ENCODE measurements around the gene UMOD.
A peak's percentile ranks its signal among the peaks of the same experiment; 100 is the strongest.

Gene UMOD

GRCh38 chr16:20364051-20364450 is 11.5 kb upstream of the UMOD start:
- Histone ChIP-seq H3K27ac (replicated peaks) (no peak overlapping the region), H3K27me3 (ENCODE audit: insufficient read depth, poor library complexity, severe bottlenecking) (no peaks in the 10 kb centered on the region), H3K4me3 (replicated peaks; ENCODE audit: insufficient read depth, low read length) (no peak overlapping the region)
- no peak for DNase-seq (ENCODE audit: low read depth in 1 of 2, low spot score in 1 of 2)
- TF ChIP-seq SPI1 (IDR thresholded peaks at IDR 0.05; ENCODE audit: borderline replicate concordance, low read depth) (no peak), CTCF (IDR thresholded peaks at IDR 0.05; ENCODE audit: insufficient read depth, low read length) (no peak), REST (IDR thresholded peaks at IDR 0.05; ENCODE audit: insufficient replicate concordance, low read depth) (no peak), GABPA (IDR thresholded peaks at IDR 0.05; ENCODE audit: low read depth) (no peak), POLR2AphosphoS5 (IDR thresholded peaks at IDR 0.05; ENCODE audit: low read depth) (no peak)

- no peak for TF ChIP-seq GABPA (IDR thresholded peaks at IDR 0.05; ENCODE audit: low read depth)
- no peak for TF ChIP-seq POLR2AphosphoS5 (IDR thresholded peaks at IDR 0.05; ENCODE audit: low read depth)
- no peak for TF ChIP-seq SPI1 (IDR thresholded peaks at IDR 0.05; ENCODE audit: borderline replicate concordance, low read depth)
- TF ChIP-seq REST (IDR thresholded peaks at IDR 0.05; ENCODE audit: insufficient replicate concordance, low read depth), result no peak
- no peak for TF ChIP-seq CTCF (IDR thresholded peaks at IDR 0.05; ENCODE audit: insufficient read depth, low read length)
- H3K27me3 ChIP-seq (ENCODE audit: insufficient read depth, poor library complexity, severe bottlenecking), result no peaks in the 10 kb centered on the region
Observed at GRCh38 chr16:20363191-20363590, 10.7 kb upstream of the UMOD start.

GRCh38 chr16:20359997-20360396 is 7.5 kb upstream of the UMOD start:
- no peaks in the 10 kb centered on the region for H3K27me3 ChIP-seq (ENCODE audit: insufficient read depth, poor library complexity, severe bottlenecking)
- no peak overlapping the region for H3K4me3 ChIP-seq (replicated peaks; ENCODE audit: insufficient read depth, low read length)
- H3K27ac ChIP-seq (replicated peaks), result no peak overlapping the region
- no peak for DNase-seq (ENCODE audit: low read depth in 1 of 2, low spot score in 1 of 2)
- TF ChIP-seq SPI1 (IDR thresholded peaks at IDR 0.05; ENCODE audit: borderline replicate concordance, low read depth), result no peak
- no peak for TF ChIP-seq GABPA (IDR thresholded peaks at IDR 0.05; ENCODE audit: low read depth)
- peak; percentile 1 for TF ChIP-seq CTCF (IDR thresholded peaks at IDR 0.05; ENCODE audit: insufficient read depth, low read length)
- no peak for TF ChIP-seq POLR2AphosphoS5 (IDR thresholded peaks at IDR 0.05; ENCODE audit: low read depth)

More at GRCh38 chr16:20363191-20363590, 10.7 kb upstream of the UMOD start:
- DNase-seq (ENCODE audit: low read depth in 1 of 2, low spot score in 1 of 2), result no peak
- no peak overlapping the region for H3K4me3 ChIP-seq (replicated peaks; ENCODE audit: insufficient read depth, low read length)
- no peak overlapping the region for H3K27ac ChIP-seq (replicated peaks)

- Histone ChIP-seq H3K27ac (replicated peaks) (no peak overlapping the region), H3K4me3 (replicated peaks; ENCODE audit: insufficient read depth, low read length) (no peak overlapping the region), H3K27me3 (ENCODE audit: insufficient read depth, poor library complexity, severe bottlenecking) (no peaks in the 10 kb centered on the region)
- no peak for DNase-seq (ENCODE audit: low read depth in 1 of 2, low spot score in 1 of 2)
- TF ChIP-seq CTCF (IDR thresholded peaks at IDR 0.05; ENCODE audit: insufficient read depth, low read length) (no peak), REST (IDR thresholded peaks at IDR 0.05; ENCODE audit: insufficient replicate concordance, low read depth) (no peak), SPI1 (IDR thresholded peaks at IDR 0.05; ENCODE audit: borderline replicate concordance, low read depth) (no peak), GABPA (IDR thresholded peaks at IDR 0.05; ENCODE audit: low read depth) (no peak), POLR2AphosphoS5 (IDR thresholded peaks at IDR 0.05; ENCODE audit: low read depth) (no peak)
Observed at GRCh38 chr16:20355114-20355782, 2.7 kb upstream of the UMOD start.

Data from HL-60 (cell line).